ENCODE results near the gene CELA2A.

GRCh38 chr1:15422871-15423270 lies 33.7 kb upstream of the CELA2A start:
- TF ChIP-seq CTCF (IDR thresholded peaks at IDR 0.05): no peak
- TF ChIP-seq ZFX (IDR thresholded peaks at IDR 0.05; ENCODE audit: borderline replicate concordance): no peak

Data from 22Rv1 (cell line).